H1 (cell line): ENCODE results near the gene SLC66A2. TPM values are rescaled to one million over a fixed set of nuclear protein-coding genes. Genes with fewer than 3 reads are reported as not detected.

ENCODE experiments used
- KDM5A ChIP-seq: fragments of 200-600 bp; IDR thresholded peaks from 2 replicates; pipeline ENCODE4 v1.7.1; 2012; ENCODE audit warnings: mild to moderate bottlenecking, low read length, inconsistent platforms, mixed read lengths
- polyA plus RNA-seq, 7 experiments: library from polyadenylated mRNA; depleted of rRNA in 3 of 7; stranded (reverse) in 5 of 7; unstranded in 2 of 7; fragments of >200 nt in 5 of 7; fragments of 200-250 nt in 2 of 7; gene quantifications; 1 replicate in 5 of 7; 2 replicates in 1 of 7; 4 replicates in 1 of 7; pipeline versions ENCODE4 v1.2.1 to v1.2.3, GENCODE V29; 2011 to 2013; ENCODE audit warnings: missing spikeins in 2 of 7, mixed read lengths in 2 of 7
- total RNA-seq: library from RNA; stranded (reverse); fragmentation: NEBNext Ultra II Directional; extraction: Animal tissue kit (Norgen Biotek cat#: 25700); gene quantifications from 2 replicates; pipeline ENCODE4 v1.2.1, GENCODE V29; 2021

The SLC66A2 gene
- total and polyA plus RNA-seq, 2 of the 8 experiments (the other 6 are each of a cell fraction or from before 2014, with no cell fraction given): 15.0 to 18.9 TPM

DNA sequence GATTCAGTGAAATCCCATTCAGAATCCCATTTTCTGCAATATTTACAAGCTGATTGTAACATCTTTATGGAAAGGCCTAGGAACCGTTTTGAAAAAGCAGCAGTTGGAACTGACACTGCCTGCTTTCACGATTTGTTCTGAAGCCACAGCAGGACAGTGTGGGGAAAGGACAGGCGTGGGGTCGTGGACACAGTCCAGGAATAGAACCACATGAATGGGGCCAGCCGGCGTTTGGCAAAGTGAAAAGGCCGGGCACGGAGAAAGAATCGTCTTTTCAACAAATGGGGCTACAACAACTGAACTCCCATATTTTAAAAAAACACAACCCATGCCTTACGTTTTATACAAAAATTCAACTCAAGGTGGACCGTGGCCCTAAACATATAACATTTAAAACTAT lies 69.8 kb downstream of the SLC66A2 start (continued):
- no peak for TF ChIP-seq KDM5A
